IPS DF 4.7 (cell line): ENCODE measurements around the gene TWIST1.

ENCODE experiments used
- DNase-seq: peaks from one replicate; pipeline ENCODE4 v3.0.0-alpha.2; 2013; ENCODE audit warnings: low spot score; ENCODE audit errors: extremely low read depth

Gene TWIST1

DNA sequence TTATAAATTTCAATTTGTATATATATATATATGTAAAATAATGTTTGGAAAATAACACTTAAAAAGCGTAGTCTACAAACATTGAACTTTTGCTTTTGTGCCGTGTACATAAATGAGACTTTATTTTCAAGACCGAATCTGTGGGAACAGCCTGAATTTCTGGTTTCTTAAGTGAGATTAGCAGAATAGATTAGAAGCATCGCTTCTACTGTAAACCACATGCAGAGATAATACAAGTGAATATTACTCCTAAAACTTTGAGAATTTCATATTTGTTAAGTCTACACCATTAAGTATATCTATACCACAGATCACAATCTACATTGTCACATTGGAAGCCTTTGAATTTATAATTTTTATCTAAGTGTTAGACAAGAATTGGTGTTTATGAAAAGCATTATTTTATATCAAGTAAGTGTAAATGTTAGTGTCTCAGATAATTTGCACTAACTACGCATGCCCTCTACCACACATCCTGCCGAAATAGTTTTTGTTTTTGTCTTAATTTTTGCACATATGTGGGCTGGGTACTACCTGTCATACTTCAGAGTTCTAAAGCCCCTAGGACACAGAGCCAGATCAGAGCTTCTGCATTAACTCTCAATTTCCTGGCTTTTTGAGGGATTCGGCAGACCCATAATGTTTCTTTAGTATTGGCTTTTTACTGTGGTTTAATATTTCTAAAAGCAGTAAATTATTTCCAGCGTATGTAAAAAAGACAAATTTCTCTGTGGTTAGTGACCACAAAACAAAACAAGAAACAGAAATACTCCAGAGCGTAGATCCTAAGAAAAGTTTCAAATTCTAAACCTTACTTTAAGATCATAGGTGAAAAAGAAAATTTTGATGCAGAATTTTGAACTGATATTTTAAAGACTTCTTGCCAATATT, 20.0 kb downstream of the TWIST1 start:
- no peak for DNase-seq

DNA sequence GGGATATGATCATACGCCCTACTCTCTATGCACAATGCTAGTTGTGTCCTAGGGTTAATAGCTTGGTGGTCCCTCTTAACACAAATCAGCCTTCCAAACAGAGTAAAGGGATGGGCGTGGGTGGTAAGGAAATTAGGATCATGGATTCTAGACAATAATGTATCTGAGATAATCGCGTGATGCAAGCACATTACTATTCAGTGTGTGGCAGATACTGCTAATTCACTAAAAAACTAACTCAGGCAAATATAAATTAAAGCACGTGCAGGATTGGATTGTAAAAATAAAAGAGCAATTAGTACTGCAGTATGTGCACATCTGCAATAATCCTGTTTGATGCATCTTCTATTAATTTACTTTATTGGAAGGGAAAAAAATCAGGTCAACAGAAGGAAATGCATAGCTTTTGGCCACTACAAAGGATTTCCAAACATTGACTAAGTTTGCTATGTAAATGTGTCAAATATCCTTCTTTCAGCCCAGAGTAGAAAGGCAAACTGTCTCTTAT, 22.0 kb downstream of the TWIST1 start:
- DNase-seq = no peak

DNA sequence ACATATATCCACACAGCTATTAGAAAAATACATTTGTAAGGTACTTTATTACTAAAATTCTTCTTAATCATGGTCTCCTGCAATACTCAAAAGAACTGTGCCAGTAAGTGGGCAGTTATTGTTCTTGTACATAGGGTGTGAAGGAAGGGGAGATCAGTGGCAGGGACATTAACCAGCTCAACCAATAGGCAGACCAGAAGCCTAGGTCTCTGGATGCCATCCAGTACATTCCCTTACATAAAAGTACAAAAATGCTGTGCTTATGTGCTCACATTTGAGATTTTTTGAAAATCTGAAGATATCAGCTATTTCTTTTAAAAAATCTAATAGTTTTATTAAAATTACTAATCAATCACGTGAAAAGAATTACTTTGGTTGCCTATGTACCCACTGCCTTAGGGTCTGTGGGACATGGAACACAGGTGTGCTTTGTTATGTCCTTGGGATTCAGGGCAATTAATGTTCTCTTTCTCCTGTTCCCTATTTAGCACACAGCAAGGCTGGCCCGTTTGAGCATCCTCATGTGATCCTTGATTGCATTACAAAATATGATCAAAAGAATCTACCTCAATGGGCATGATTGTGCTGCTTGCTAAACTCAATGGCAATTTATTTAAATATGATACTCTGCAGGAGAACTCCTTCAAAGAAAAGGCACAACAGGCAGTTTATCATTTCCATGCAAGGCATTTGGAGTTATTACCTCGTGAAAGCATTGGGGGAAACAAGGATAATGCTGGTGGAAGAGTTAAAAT, 22.7 kb downstream of the TWIST1 start:
- DNase-seq = no peak

DNA sequence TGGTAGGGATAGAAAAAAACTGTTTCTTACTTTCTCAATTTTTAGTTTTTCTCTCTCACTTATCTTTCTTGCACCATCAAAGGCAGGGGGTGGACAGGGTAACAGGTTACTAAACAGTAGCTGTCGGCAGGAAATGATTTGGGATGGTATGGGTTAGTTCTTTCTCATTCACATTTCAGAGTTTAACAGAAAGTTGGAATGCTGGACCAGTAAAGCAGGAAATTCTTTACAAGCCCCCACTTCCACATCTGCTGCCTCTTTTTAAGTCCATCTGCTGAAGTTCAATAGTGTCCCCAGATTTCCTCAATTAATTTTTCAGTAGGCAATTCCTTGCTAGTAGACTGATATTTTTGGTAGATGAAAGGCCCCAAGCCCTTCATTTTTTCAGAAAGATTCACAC, 23.3 kb downstream of the TWIST1 start:
- DNase-seq = no peak

DNA sequence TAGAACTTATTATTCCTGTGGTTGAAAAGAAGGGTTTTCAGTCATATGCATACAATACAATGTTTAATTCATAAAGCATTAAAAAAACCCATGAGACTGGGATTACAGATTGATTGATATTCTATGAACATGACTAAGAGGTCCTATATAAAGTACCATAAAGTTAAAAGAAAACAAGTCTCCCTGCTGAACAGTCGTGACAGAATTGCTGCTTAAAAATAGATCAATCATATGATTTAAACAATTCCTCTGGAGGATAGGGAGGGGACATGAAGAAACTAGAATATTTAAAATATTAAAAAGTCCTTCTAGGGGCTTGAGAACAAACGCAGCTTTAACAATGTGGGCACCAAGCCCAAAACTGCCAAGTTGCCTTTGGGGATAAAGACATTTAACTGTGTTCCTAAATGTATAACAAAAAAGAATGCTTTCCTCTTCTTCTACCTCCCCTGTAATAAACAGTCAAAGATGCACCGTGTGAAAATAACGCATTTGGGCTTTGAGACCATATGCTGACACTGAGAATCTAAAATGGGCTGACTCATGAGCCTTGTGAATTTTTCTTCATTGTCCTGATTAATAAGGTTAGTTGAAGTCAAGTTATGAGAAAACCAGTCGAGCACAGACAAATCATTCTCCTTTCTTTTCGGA, 25.8 kb downstream of the TWIST1 start:
- no peak for DNase-seq

DNA sequence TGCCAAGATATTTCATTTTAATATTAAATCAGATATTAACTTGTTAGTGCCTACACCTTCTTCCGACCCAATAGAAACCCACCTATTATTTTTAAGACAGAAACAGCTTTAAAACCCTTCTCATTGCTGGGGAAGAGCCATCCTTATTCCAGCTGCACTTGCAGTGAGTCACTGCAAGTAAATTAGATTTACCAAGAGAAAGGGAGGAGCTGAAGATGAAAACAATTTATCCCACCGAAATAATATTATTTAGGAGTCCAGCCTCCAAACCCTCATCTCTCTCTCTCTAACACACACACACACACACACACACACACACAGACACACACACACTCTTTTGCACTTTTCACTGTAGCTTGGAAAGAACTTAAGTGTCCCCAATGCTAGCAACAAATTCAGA, 26.9 kb downstream of the TWIST1 start:
- DNase-seq = no peak

DNA sequence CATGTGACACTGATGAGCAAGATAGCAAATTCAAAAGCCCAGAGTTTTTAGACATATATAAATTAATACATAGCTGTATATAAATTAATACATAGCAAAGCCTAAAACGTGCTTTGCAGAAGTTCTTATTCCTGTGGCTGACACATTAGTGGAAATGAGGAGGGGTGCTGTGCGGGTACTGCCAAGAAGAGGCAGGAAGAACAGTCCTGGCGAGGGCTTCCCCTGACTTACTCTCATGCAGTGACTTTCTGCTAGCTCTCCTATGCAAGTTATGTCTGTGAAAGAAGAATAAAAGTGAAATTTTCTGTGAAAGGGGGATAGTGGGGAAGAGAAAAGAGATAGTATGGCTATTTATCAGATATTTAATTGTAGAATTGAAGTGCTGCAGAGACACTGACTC, 27.6 kb downstream of the TWIST1 start:
- no peak for DNase-seq

DNA sequence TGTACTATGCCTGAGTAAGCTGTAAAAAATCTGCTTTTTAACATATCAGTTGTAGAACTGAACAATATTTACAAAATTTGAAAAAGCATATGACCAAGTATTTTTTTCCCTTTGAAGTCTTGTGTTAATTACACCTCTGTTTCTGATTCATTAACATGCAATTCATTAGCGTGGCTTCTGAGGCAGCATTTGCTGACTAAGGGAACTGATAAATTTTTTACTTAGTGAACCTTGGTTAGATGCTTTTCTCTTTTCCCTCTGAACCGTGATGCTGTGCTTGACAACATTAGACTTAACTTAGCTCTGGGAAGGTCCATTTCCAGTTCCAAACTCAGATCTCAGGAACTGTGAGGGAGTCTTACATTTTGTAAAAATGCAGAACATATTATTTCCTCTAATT, 28.1 kb downstream of the TWIST1 start:
- DNase-seq = no peak

DNA sequence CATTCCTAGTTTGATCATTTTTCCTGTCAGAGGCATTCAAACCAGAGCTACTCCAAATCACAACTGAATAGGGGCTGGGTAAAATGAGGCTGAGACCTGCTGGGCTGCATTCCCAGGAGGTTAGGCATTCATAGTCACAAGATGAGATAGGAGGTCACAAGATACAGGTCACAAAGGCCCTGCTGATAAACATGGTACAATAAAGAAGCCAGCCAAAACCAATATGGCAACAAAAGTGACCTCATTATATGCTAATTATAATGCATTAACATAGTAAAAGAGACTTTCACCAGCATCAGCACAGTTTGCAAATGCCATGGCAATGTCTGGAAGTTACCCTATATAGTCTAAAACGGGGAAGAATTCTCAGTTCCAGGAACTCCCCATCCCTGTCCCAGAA, 37.3 kb downstream of the TWIST1 start:
- no peak for DNase-seq

DNA sequence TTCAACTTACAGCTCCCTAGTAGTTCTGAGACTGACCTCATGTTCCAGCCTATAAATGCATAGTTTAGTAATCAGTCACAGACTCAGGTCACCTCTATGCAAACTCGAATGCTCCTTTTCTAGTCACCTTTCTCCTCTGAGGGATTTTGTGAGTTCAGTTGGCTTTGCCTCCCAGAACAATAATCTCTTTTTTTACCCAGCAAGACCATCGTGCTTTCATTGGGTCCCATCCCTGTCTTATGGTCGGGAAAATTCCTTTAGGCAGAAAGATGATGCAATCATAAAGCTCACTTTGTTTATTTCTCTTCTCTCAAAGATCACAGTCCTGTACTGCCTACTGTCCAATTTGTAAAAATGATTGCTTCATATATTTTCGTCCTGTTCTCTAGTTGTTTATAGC, 38.4 kb downstream of the TWIST1 start:
- no peak for DNase-seq

DNA sequence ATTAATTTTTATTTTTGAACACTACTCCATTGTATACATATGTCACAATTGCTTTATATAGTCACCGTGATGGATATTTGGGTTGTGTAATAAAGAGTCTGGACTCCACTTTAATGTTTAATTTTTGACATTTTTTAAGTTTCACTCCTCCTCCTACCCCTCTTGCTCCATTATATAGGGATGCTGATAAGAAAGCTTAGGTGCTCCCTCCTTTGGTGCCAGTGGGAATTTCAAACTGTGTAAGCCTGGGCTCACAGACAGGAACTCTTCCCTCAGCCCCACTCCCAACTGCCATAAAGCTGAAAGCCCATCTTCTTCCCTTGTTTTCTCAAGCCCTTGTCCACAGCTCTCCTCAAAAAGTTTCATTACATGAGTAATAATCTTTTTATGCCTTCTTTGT, 47.6 kb downstream of the TWIST1 start:
- DNase-seq = no peak

DNA sequence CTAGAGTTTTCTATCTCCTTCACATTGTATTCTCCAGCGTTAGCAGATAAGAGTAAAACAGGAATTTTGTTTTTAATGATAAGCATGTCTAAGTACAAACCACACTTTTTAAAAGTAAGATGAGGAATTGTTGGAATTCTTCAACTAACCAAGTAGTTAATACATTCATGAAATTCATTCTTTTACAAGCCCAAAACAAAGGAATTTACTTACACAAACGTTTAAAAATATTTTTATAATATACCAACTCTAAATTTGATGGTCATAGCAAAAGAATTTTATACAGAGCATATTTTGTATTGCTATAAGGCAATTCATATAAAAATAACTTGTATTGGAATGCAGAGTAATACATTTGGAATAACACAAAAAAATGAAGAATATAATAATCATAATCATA, 51.3 kb downstream of the TWIST1 start:
- no peak for DNase-seq
